ENCODE measurements around the gene ALKBH1. TPM values are rescaled to one million over a fixed set of nuclear protein-coding genes. Genes with fewer than 3 reads are reported as not detected.

ALKBH1 gene
- total and polyA plus RNA-seq, 2 donors (not counting 1 experiment from before 2014, with no cell fraction given), result 11.5 to 12.1 TPM

DNA sequence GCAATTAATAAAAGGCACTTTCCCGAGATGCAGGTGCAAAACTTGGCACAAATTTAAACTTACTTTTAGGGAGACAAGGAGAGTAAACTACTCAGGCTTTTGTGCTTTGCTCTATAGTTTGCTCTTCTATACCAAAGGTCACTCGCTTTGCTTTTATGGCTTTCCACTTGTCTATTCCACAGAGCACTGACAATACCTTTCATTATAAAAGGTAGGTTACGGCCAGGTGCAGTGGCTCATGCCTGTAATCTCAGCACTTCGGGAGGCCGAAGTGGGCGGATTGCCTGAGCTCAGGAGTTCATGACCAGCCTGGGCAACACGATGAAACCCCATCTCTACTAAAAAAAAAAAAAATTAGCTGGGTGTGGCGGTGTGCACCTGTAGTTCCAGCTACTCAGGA is 32.9 kb downstream of the ALKBH1 start:
- no peak for TF ChIP-seq EZH2 (IDR thresholded peaks at IDR 0.05; ENCODE audit: low read length, missing control alignments)
- TF ChIP-seq, protein P1, sequence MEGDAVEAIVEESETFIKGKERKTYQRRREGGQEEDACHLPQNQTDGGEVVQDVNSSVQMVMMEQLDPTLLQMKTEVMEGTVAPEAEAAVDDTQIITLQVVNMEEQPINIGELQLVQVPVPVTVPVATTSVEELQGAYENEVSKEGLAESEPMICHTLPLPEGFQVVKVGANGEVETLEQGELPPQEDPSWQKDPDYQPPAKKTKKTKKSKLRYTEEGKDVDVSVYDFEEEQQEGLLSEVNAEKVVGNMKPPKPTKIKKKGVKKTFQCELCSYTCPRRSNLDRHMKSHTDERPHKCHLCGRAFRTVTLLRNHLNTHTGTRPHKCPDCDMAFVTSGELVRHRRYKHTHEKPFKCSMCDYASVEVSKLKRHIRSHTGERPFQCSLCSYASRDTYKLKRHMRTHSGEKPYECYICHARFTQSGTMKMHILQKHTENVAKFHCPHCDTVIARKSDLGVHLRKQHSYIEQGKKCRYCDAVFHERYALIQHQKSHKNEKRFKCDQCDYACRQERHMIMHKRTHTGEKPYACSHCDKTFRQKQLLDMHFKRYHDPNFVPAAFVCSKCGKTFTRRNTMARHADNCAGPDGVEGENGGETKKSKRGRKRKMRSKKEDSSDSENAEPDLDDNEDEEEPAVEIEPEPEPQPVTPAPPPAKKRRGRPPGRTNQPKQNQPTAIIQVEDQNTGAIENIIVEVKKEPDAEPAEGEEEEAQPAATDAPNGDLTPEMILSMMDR (conservative IDR thresholded peaks at IDR 0.05 in 1 of 2, IDR thresholded peaks at IDR 0.05 in 1 of 2; ENCODE audit: low read depth in 1 of 2, low read length in 2 of 2), result no peak
- H3K79me2 ChIP-seq (ENCODE audit: control insufficient read depth, insufficient read depth, low read length), result no peaks in the 10 kb centered on the region
- no peak for DNase-seq (ENCODE audit: low read depth in 2 of 2)
- no peak overlapping the region for H3K9ac ChIP-seq (ENCODE audit: insufficient read depth, low read length)
- no peak overlapping the region for H3K27ac ChIP-seq (ENCODE audit: insufficient read depth, low read length)
- no peak overlapping the region for H3K4me2 ChIP-seq (ENCODE audit: extremely low read depth, insufficient read depth, low read length)
- no peaks in the 10 kb centered on the region for H3K36me3 ChIP-seq (ENCODE audit: control insufficient read depth, insufficient read depth, low read length)
- no peak overlapping the region for H3K4me3 ChIP-seq (replicated peaks in 1 of 4; ENCODE audit: control extremely low read depth in 1 of 4, insufficient read depth in 1 of 4, low read depth in 3 of 4, low read length in 4 of 4)
- H2AFZ ChIP-seq (ENCODE audit: low read length), result no peak overlapping the region
- H3K9me3 ChIP-seq (ENCODE audit: control insufficient read depth, insufficient read depth, low read depth, low read length), result no peaks in the 10 kb centered on the region
- no peaks in the 10 kb centered on the region for H4K20me1 ChIP-seq (ENCODE audit: control insufficient read depth, extremely low read depth, insufficient read depth, low read length)
- no peaks in the 10 kb centered on the region for H3K27me3 ChIP-seq (ENCODE audit: control insufficient read depth, insufficient read depth, low read length)
- no peaks in the 10 kb centered on the region for H3K4me1 ChIP-seq (ENCODE audit: control insufficient read depth, extremely low read depth, insufficient read depth, low read length)

DNA sequence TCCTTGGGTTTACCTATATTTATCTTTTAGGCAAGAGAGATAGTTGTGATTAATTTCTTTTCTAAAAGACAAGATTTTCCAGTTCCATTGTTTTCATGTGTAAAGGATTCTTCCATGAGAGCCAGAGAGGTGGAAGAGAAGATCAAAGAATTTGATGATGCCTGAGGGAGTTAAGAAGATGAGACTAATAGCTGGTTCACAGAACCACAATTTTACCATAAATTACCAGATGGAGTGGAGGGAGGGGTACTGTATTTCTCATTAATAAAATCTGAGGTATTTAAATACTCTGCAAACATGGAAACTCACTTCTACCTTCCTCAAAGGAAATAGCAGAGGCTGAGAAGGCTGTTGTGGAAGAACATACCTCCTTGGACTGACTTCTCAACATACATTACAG is 34.6 kb downstream of the ALKBH1 start:
- Histone ChIP-seq H3K9ac (ENCODE audit: insufficient read depth, low read length) (no peak overlapping the region), H3K27ac (ENCODE audit: insufficient read depth, low read length) (no peak overlapping the region), H2AFZ (ENCODE audit: low read length) (no peak overlapping the region), H3K9me3 (ENCODE audit: control insufficient read depth, insufficient read depth, low read depth, low read length) (no peaks in the 10 kb centered on the region), H3K36me3 (ENCODE audit: control insufficient read depth, insufficient read depth, low read length) (no peaks in the 10 kb centered on the region), H4K20me1 (ENCODE audit: control insufficient read depth, extremely low read depth, insufficient read depth, low read length) (no peaks in the 10 kb centered on the region), H3K4me1 (ENCODE audit: control insufficient read depth, extremely low read depth, insufficient read depth, low read length) (no peaks in the 10 kb centered on the region), H3K4me3 (replicated peaks in 1 of 4; ENCODE audit: control extremely low read depth in 1 of 4, insufficient read depth in 1 of 4, low read depth in 3 of 4, low read length in 4 of 4) (no peak overlapping the region), H3K4me2 (ENCODE audit: extremely low read depth, insufficient read depth, low read length) (no peak overlapping the region), H3K79me2 (ENCODE audit: control insufficient read depth, insufficient read depth, low read length) (no peaks in the 10 kb centered on the region), H3K27me3 (ENCODE audit: control insufficient read depth, insufficient read depth, low read length) (no peaks in the 10 kb centered on the region)
- TF ChIP-seq EZH2 (IDR thresholded peaks at IDR 0.05; ENCODE audit: low read length, missing control alignments), result no peak
- TF ChIP-seq, protein P1 (conservative IDR thresholded peaks at IDR 0.05 in 1 of 2, IDR thresholded peaks at IDR 0.05 in 1 of 2; ENCODE audit: low read depth in 1 of 2, low read length in 2 of 2), result no peak
- no peak for DNase-seq (ENCODE audit: low read depth in 2 of 2)

DNA sequence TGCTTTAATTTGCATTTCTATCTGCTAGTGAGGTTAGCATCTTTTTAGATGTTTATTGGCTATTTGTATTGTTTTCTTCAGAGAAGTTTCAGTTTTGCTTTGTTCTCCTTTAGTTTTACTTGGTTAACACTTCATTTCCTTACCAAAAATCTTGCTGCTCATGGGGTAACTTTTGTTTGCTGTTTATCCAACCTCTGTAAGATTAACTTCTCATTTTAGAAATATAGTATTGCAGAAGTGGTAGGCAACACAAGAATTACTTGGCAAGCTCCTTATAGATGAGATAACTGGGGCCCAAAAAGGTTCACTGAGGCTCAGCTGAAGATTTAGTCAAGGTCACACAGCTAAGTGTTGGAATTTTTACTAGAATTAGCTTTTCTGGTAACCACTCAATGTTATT is 40.5 kb downstream of the ALKBH1 start:
- Histone ChIP-seq H3K9me3 (ENCODE audit: control insufficient read depth, insufficient read depth, low read depth, low read length) (no peaks in the 10 kb centered on the region), H3K9ac (ENCODE audit: insufficient read depth, low read length) (no peak overlapping the region), H3K4me2 (ENCODE audit: extremely low read depth, insufficient read depth, low read length) (no peak overlapping the region), H3K36me3 (ENCODE audit: control insufficient read depth, insufficient read depth, low read length) (no peaks in the 10 kb centered on the region), H2AFZ (ENCODE audit: low read length) (no peak overlapping the region), H3K79me2 (ENCODE audit: control insufficient read depth, insufficient read depth, low read length) (no peaks in the 10 kb centered on the region), H4K20me1 (ENCODE audit: control insufficient read depth, extremely low read depth, insufficient read depth, low read length) (no peaks in the 10 kb centered on the region), H3K27me3 (ENCODE audit: control insufficient read depth, insufficient read depth, low read length) (no peaks in the 10 kb centered on the region), H3K4me1 (ENCODE audit: control insufficient read depth, extremely low read depth, insufficient read depth, low read length) (no peaks in the 10 kb centered on the region), H3K27ac (ENCODE audit: insufficient read depth, low read length) (no peak overlapping the region), H3K4me3 (replicated peaks in 1 of 4; ENCODE audit: control extremely low read depth in 1 of 4, insufficient read depth in 1 of 4, low read depth in 3 of 4, low read length in 4 of 4) (no peak overlapping the region)
- DNase-seq (ENCODE audit: low read depth in 2 of 2), result no peak
- no peak for TF ChIP-seq EZH2 (IDR thresholded peaks at IDR 0.05; ENCODE audit: low read length, missing control alignments)
- TF ChIP-seq, protein P1 (conservative IDR thresholded peaks at IDR 0.05 in 1 of 2, IDR thresholded peaks at IDR 0.05 in 1 of 2; ENCODE audit: low read depth in 1 of 2, low read length in 2 of 2), result no peak
